K562 (cell line): ENCODE data around the gene ARHGEF7.

Experiments used
- BRCA1 ChIP-seq, 2 experiments: fragments of 450-650 bp in 1 of 2; sonication (generic) in 1 of 2; formaldehyde crosslinking in 1 of 2; IDR thresholded peaks; 2 replicates each; pipeline versions ENCODE4 v1.5.0 to v1.6.1; 2017 to 2020; ENCODE audit warnings: mild to moderate bottlenecking in 1 of 2, missing genetic modification reagents in 1 of 2
- CHD1 ChIP-seq: fragments of 200-600 bp; sonication (generic); IDR thresholded peaks from one replicate; pipeline ENCODE4 v1.6.1; 2012; ENCODE audit warnings: mild to moderate bottlenecking, moderate library complexity, low read length, inconsistent platforms
- FOXP1 ChIP-seq: sonication (generic); formaldehyde crosslinking; IDR thresholded peaks from 2 replicates; pipeline ENCODE4 v1.8.0; 2022; ENCODE audit warnings: mild to moderate bottlenecking, missing genetic modification reagents
- GMEB1 ChIP-seq: fragments of 250-450 bp; sonication (Bioruptor Pico); IDR thresholded peaks from 2 replicates; pipeline ENCODE4 v1.4.0; 2020; ENCODE audit warnings: mild to moderate bottlenecking
- HDAC2 ChIP-seq: fragments of 450-650 bp; IDR thresholded peaks from 2 replicates; pipeline ENCODE4 v1.6.1; 2016; ENCODE audit warnings: mild to moderate bottlenecking
- POLR2AphosphoS5 ChIP-seq: IDR thresholded peaks from 2 replicates; pipeline ENCODE4 v1.6.1; 2011; ENCODE audit warnings: mild to moderate bottlenecking, low read depth, low read length, moderate library complexity; ENCODE audit not compliant: control insufficient read depth, insufficient read depth

- no peak for TF ChIP-seq HDAC2
- no peak for TF ChIP-seq POLR2AphosphoS5
- no peak for TF ChIP-seq GMEB1 (CRISPR knock-in tag)
- TF ChIP-seq FOXP1: no peak
- no peak for TF ChIP-seq CHD1
- TF ChIP-seq BRCA1 (IDR thresholded peaks at IDR 0.05): no peak
- no peak for TF ChIP-seq BRCA1 (CRISPR knock-in tag; IDR thresholded peaks at IDR 0.05)
Measured at GRCh38 chr13:111099290-111099689, 15.8 kb upstream of the ARHGEF7 start.
